Inflammatory macrophage treated with lipopolysaccharide for 4 hours (primary cell): ENCODE measurements around the gene PSD2.
"Not testable (repeated sequence)": the region's sequence is repeated elsewhere in the genome, so short reads cannot be mapped to it uniquely, and the experiment has no call there.

Experiments
- DNase-seq: peaks from one replicate; pipeline ENCODE4 v3.0.0-alpha.2; 2020

Gene PSD2

GRCh38 chr5:139792655-139793054 is 3.0 kb upstream of the PSD2 start:
- not testable (repeated sequence) for DNase-seq

- no peak for DNase-seq
Observed at GRCh38 chr5:139794067-139794846, 1.4 kb upstream of the PSD2 start.

GRCh38 chr5:139796061-139796806 is 626 bp downstream of the PSD2 start:
- no peak for DNase-seq

GRCh38 chr5:139797335-139797734 is 1.7 kb downstream of the PSD2 start:
- DNase-seq = no peak

GRCh38 chr5:139797856-139798510 is 2.4 kb downstream of the PSD2 start:
- no peak for DNase-seq

GRCh38 chr5:139798883-139799282 is 3.3 kb downstream of the PSD2 start:
- no peak for DNase-seq

- DNase-seq = no peak
Observed at GRCh38 chr5:139799359-139799758, 3.8 kb downstream of the PSD2 start.

GRCh38 chr5:139803978-139804377 is 8.4 kb downstream of the PSD2 start:
- no peak for DNase-seq

GRCh38 chr5:139804800-139805397 is 9.3 kb downstream of the PSD2 start:
- DNase-seq = no peak

GRCh38 chr5:139805545-139805944 is 9.9 kb downstream of the PSD2 start:
- DNase-seq = no peak

- no peak for DNase-seq
Observed at GRCh38 chr5:139806111-139806510, 10.5 kb downstream of the PSD2 start.

GRCh38 chr5:139806726-139807646 is 11.4 kb downstream of the PSD2 start:
- no peak for DNase-seq

GRCh38 chr5:139807647-139808030 is 12.0 kb downstream of the PSD2 start:
- no peak for DNase-seq

GRCh38 chr5:139808481-139809330 is 13.1 kb downstream of the PSD2 start:
- no peak for DNase-seq

GRCh38 chr5:139809331-139809810 is 13.8 kb downstream of the PSD2 start:
- no peak for DNase-seq

GRCh38 chr5:139810341-139811273 is 15.0 kb downstream of the PSD2 start:
- no peak for DNase-seq

- DNase-seq = no peak
Observed at GRCh38 chr5:139811274-139811607, 15.6 kb downstream of the PSD2 start.

GRCh38 chr5:139812323-139812722 is 16.7 kb downstream of the PSD2 start:
- no peak for DNase-seq

- DNase-seq = no peak
Observed at GRCh38 chr5:139812836-139813805, 17.5 kb downstream of the PSD2 start.
